Measurements from ENCODE around the gene ANAPC2.
"Not testable (repeated sequence)": the region's sequence is repeated elsewhere in the genome, so short reads cannot be mapped to it uniquely, and the experiment has no call there.

ANAPC2 gene

GRCh38 chr9:137138058-137138721 lies 50.2 kb downstream of the ANAPC2 start:
- Histone ChIP-seq H3K4me1 (ENCODE audit: low read length) (no peaks in the 10 kb centered on the region), H3K9me2 (replicated peaks; ENCODE audit: insufficient read depth, low read length) (no peaks in the 10 kb centered on the region), H4K20me1 (ENCODE audit: insufficient read depth, low read length) (no peaks in the 10 kb centered on the region), H3F3A (ENCODE audit: insufficient read depth, low read length) (no peaks in the 10 kb centered on the region), H3K27me3 (replicated peaks; ENCODE audit: insufficient read depth, low read length) (peaks cover 88% of the 10 kb centered on the region), H3K36me3 (replicated peaks; ENCODE audit: insufficient read depth, low read length) (no peaks in the 10 kb centered on the region), H2AFZ (ENCODE audit: low read length) (no peak overlapping the region), H3K4me2 (ENCODE audit: low read depth, low read length) (no peak overlapping the region), H3K4me3 (ENCODE audit: low read length) (no peak overlapping the region), H3K27ac (ENCODE audit: low read length) (no peak overlapping the region), H3K79me2 (ENCODE audit: low read length) (no peaks in the 10 kb centered on the region), H3K9me3 (replicated peaks; ENCODE audit: insufficient read depth, low read length) (no peaks in the 10 kb centered on the region), H3K9ac (ENCODE audit: low read length) (no peak overlapping the region)
- TF ChIP-seq EZH2phosphoT487 (IDR thresholded peaks at IDR 0.05; ENCODE audit: low read length) (no peak), EZH2 (optimal IDR thresholded peaks at IDR 0.05; ENCODE audit: low read depth, low read length) (no peak), CTCF (IDR thresholded peaks at IDR 0.05; ENCODE audit: low read length) (no peak)
- no peak for DNase-seq

- Histone ChIP-seq H3K27ac (ENCODE audit: low read length) (no peak overlapping the region), H3K9ac (ENCODE audit: low read length) (no peak overlapping the region), H3F3A (ENCODE audit: insufficient read depth, low read length) (no peaks in the 10 kb centered on the region), H2AFZ (ENCODE audit: low read length) (no peak overlapping the region), H3K4me1 (ENCODE audit: low read length) (no peaks in the 10 kb centered on the region), H4K20me1 (ENCODE audit: insufficient read depth, low read length) (no peaks in the 10 kb centered on the region), H3K4me3 (ENCODE audit: low read length) (no peak overlapping the region), H3K9me3 (replicated peaks; ENCODE audit: insufficient read depth, low read length) (no peaks in the 10 kb centered on the region), H3K4me2 (ENCODE audit: low read depth, low read length) (no peak overlapping the region), H3K36me3 (replicated peaks; ENCODE audit: insufficient read depth, low read length) (no peaks in the 10 kb centered on the region), H3K79me2 (ENCODE audit: low read length) (no peaks in the 10 kb centered on the region), H3K9me2 (replicated peaks; ENCODE audit: insufficient read depth, low read length) (no peaks in the 10 kb centered on the region), H3K27me3 (replicated peaks; ENCODE audit: insufficient read depth, low read length) (peaks cover 86% of the 10 kb centered on the region)
- TF ChIP-seq EZH2phosphoT487 (IDR thresholded peaks at IDR 0.05; ENCODE audit: low read length): no peak
- TF ChIP-seq EZH2 (optimal IDR thresholded peaks at IDR 0.05; ENCODE audit: low read depth, low read length): no peak
- no peak for TF ChIP-seq CTCF (IDR thresholded peaks at IDR 0.05; ENCODE audit: low read length)
- no peak for DNase-seq
These were observed 51.3 kb downstream of the ANAPC2 start for GRCh38 chr9:137136881-137137607.

GRCh38 chr9:137136261-137136880 lies 52.0 kb downstream of the ANAPC2 start:
- H3K4me2 ChIP-seq (ENCODE audit: low read depth, low read length): no peak overlapping the region
- no peak overlapping the region for H3K4me3 ChIP-seq (ENCODE audit: low read length)
- H3K9ac ChIP-seq (ENCODE audit: low read length): no peak overlapping the region
- DNase-seq: peak; percentile 5
- H2AFZ ChIP-seq (ENCODE audit: low read length): no peak overlapping the region
- no peak overlapping the region for H3K27ac ChIP-seq (ENCODE audit: low read length)
- H3K9me3 ChIP-seq (replicated peaks; ENCODE audit: insufficient read depth, low read length): no peaks in the 10 kb centered on the region
- no peaks in the 10 kb centered on the region for H3K4me1 ChIP-seq (ENCODE audit: low read length)
- H3K9me2 ChIP-seq (replicated peaks; ENCODE audit: insufficient read depth, low read length): no peaks in the 10 kb centered on the region
- H3K79me2 ChIP-seq (ENCODE audit: low read length): no peaks in the 10 kb centered on the region
- no peaks in the 10 kb centered on the region for H4K20me1 ChIP-seq (ENCODE audit: insufficient read depth, low read length)
- TF ChIP-seq CTCF (IDR thresholded peaks at IDR 0.05; ENCODE audit: low read length): no peak
- TF ChIP-seq EZH2phosphoT487 (IDR thresholded peaks at IDR 0.05; ENCODE audit: low read length): no peak
- TF ChIP-seq EZH2 (optimal IDR thresholded peaks at IDR 0.05; ENCODE audit: low read depth, low read length): no peak
- no peaks in the 10 kb centered on the region for H3F3A ChIP-seq (ENCODE audit: insufficient read depth, low read length)
- H3K36me3 ChIP-seq (replicated peaks; ENCODE audit: insufficient read depth, low read length): no peaks in the 10 kb centered on the region
- peaks cover 83% of the 10 kb centered on the region for H3K27me3 ChIP-seq (replicated peaks; ENCODE audit: insufficient read depth, low read length)

GRCh38 chr9:137135154-137135553 lies 53.2 kb downstream of the ANAPC2 start:
- not testable (repeated sequence) for DNase-seq; H2AFZ ChIP-seq (ENCODE audit: low read length); H4K20me1 ChIP-seq (ENCODE audit: insufficient read depth, low read length); H3K9me3 ChIP-seq (replicated peaks; ENCODE audit: insufficient read depth, low read length); H3F3A ChIP-seq (ENCODE audit: insufficient read depth, low read length); H3K4me2 ChIP-seq (ENCODE audit: low read depth, low read length); H3K79me2 ChIP-seq (ENCODE audit: low read length); H3K36me3 ChIP-seq (replicated peaks; ENCODE audit: insufficient read depth, low read length); H3K4me3 ChIP-seq (ENCODE audit: low read length); H3K4me1 ChIP-seq (ENCODE audit: low read length); H3K9ac ChIP-seq (ENCODE audit: low read length); H3K27ac ChIP-seq (ENCODE audit: low read length); H3K9me2 ChIP-seq (replicated peaks; ENCODE audit: insufficient read depth, low read length)
- peaks cover 79% of the 10 kb centered on the region for H3K27me3 ChIP-seq (replicated peaks; ENCODE audit: insufficient read depth, low read length)

Measured in MM.1S (cell line).